Mononuclear cell (primary cell): ENCODE data around the gene RABL2B. TPM values are rescaled to one million over a fixed set of nuclear protein-coding genes. Genes with fewer than 3 reads are reported as not detected.

ENCODE experiments used
- H3K27me3 ChIP-seq: 2 replicates; pipeline ENCODE4 v1.6.0; 2011; ENCODE audit warnings: low read length, control low read depth; ENCODE audit not compliant: insufficient read depth
- H3K4me1 ChIP-seq: 2 replicates; pipeline ENCODE4 v1.5.1; 2011; ENCODE audit warnings: mild to moderate bottlenecking, low read length, control low read depth; ENCODE audit not compliant: insufficient read depth
- H3K4me3 ChIP-seq: 2 replicates; pipeline ENCODE4 v1.5.1; 2011; ENCODE audit warnings: mild to moderate bottlenecking, low read length, moderate library complexity
- H3K9me3 ChIP-seq: 2 replicates; pipeline ENCODE4 v1.5.1; 2011; ENCODE audit warnings: low read depth, mild to moderate bottlenecking, control low read depth, low read length
- total RNA-seq: library from RNA; depleted of rRNA; stranded (reverse); fragments of >200 nt; gene quantifications from one replicate; pipeline ENCODE4 v1.2.3, GENCODE V29; 2012

The RABL2B gene
- total RNA-seq, 1 donor = 8.2 TPM

DNA sequence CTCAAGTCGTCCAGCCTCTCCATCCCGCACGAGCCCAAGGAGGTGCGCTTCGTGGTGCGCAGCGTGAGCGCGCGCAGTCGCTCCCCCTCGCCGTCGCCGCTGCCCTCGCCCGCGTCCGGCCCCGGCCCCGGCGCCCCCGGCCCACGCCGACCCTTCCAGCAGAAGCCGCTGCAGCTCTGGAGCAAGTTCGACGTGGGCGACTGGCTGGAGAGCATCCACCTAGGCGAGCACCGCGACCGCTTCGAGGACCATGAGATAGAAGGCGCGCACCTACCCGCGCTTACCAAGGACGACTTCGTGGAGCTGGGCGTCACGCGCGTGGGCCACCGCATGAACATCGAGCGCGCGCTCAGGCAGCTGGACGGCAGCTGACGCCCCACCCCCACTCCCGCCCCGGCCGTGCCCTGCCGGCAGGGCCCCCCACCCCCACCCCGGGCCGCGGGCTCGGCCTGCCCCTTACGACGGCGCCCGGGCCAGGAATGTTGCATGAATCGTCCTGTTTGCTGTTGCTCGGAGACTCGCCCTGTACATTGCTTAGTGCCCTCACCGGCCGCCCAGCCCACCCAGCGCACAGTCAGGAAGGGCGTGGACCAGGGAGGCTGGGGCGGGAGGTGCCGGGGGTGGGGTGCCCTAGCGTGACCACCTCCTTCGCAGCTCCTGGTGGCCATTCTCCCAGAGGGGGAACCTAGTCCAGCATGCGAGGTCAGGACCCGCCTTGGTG is 52.3 kb downstream of the RABL2B start:
- H3K4me3 ChIP-seq = no peak overlapping the region
- H3K4me1 ChIP-seq = no peaks in the 10 kb centered on the region
- no peaks in the 10 kb centered on the region for H3K9me3 ChIP-seq
- H3K27me3 ChIP-seq = no peaks in the 10 kb centered on the region

GRCh38 chr22:50730013-50730891 is 53.2 kb downstream of the RABL2B start:
- H3K4me1 ChIP-seq = no peaks in the 10 kb centered on the region
- no peak overlapping the region for H3K4me3 ChIP-seq
- no peaks in the 10 kb centered on the region for H3K9me3 ChIP-seq
- no peaks in the 10 kb centered on the region for H3K27me3 ChIP-seq

DNA sequence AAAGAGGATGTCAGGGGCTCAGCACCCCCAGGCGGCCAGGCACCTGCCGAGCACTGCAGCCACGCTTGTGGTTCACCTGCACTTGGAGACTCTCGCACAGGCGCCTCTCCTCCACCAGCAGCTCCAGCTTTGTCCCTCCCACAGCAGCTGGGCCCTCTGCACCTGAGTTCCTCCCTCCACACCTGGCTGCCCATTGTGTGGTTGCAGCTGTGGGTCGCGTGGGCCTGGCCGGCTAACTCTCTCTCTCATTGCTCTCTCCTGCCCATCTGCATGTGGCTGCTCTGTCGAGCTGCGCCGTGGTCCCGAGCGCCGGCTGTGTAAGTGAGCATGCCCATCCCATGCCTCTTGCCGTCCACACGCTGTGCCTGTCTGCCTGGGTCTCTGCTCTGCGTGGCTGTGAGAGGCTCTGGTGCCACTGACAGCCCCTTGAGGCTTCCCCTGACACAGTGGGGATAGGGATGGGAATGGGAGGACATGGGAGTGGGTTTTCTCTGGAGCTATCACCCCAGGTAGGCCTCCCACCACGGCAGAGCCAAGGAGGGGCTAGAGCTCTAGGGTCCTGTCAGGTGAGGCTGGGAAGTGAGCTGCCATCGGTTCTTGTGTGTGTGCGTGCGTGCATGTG is 53.9 kb downstream of the RABL2B start:
- H3K9me3 ChIP-seq = no peaks in the 10 kb centered on the region
- no peaks in the 10 kb centered on the region for H3K27me3 ChIP-seq

GRCh38 chr22:50728523-50728931 is 54.9 kb downstream of the RABL2B start:
- H3K4me1 ChIP-seq = no peaks in the 10 kb centered on the region
- H3K9me3 ChIP-seq = no peaks in the 10 kb centered on the region
- H3K4me3 ChIP-seq = no peak overlapping the region
- no peaks in the 10 kb centered on the region for H3K27me3 ChIP-seq

More for the DNA sequence above, 53.9 kb downstream of the RABL2B start:
- no peak overlapping the region for H3K4me3 ChIP-seq
- no peaks in the 10 kb centered on the region for H3K4me1 ChIP-seq

- H3K27me3 ChIP-seq = no peaks in the 10 kb centered on the region
- no peaks in the 10 kb centered on the region for H3K4me1 ChIP-seq
- H3K4me3 ChIP-seq = no peak overlapping the region
- H3K9me3 ChIP-seq = no peaks in the 10 kb centered on the region
Observed at GRCh38 chr22:50727678-50728522, 55.5 kb downstream of the RABL2B start.

DNA sequence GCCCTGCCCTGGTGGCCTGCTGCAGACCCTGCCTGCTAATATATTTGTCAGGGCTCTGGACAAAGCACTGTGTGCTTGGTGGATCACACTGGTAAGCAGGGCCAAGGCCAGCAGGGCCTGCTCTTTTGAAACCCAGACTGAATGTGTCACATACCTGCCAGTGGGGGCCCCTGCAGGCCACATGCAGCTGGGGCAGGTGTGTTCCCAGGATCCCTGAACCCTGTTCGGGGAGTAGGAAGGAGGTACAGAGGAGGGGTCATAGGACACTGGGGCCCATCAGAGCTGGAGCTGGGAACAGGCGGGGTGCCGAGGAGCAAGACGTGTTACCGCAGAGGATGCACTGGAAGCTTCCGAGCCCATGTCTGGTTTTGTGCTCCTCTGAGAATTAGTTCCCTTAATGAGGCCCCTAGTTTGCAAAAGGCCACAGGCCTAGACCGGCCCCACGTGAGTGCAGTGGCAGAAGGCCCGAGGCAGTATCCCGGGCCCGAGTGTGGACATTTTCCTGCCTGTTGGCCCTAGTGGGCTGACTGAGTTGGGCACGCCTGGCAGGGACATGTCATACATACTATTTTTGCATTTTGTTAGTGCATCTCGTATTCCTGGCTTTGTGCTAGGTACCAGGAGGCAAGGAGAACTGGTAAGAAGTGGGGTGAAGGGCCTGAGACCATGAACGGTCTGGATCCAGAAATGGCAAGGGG is 56.6 kb downstream of the RABL2B start:
- Histone ChIP-seq H3K9me3 (no peaks in the 10 kb centered on the region), H3K4me1 (no peaks in the 10 kb centered on the region), H3K27me3 (no peaks in the 10 kb centered on the region), H3K4me3 (no peak overlapping the region)

GRCh38 chr22:50725597-50725996 is 57.8 kb downstream of the RABL2B start:
- H3K27me3 ChIP-seq = no peaks in the 10 kb centered on the region
- no peak overlapping the region for H3K4me3 ChIP-seq
- no peaks in the 10 kb centered on the region for H3K4me1 ChIP-seq
- no peaks in the 10 kb centered on the region for H3K9me3 ChIP-seq

GRCh38 chr22:50724616-50725015 is 58.8 kb downstream of the RABL2B start:
- no peak overlapping the region for H3K4me3 ChIP-seq
- H3K9me3 ChIP-seq = no peaks in the 10 kb centered on the region
- H3K27me3 ChIP-seq = no peaks in the 10 kb centered on the region
- no peaks in the 10 kb centered on the region for H3K4me1 ChIP-seq

DNA sequence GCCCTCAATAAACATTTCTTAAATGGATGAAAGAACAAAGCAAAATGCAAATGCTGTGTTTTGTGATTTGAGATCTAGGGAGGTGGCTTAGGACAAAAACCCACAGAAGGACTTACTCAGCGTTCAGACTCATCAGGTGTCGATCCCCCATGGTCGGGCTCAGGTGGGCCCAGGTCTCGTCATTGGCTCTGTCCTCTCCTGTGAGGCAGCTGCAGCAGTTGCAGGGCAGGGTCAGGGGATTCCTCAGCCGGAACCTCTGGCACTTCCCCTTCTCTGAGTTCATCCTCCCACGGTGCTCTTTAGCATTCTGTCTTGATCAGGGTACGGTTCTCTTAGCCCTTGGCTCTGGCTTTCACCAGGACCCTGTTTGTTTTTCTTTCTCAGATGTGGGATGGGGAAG is 59.4 kb downstream of the RABL2B start:
- Histone ChIP-seq H3K4me3 (no peak overlapping the region), H3K4me1 (no peaks in the 10 kb centered on the region), H3K9me3 (no peaks in the 10 kb centered on the region), H3K27me3 (no peaks in the 10 kb centered on the region)

- Histone ChIP-seq H3K27me3 (no peaks in the 10 kb centered on the region), H3K4me1 (no peaks in the 10 kb centered on the region), H3K4me3 (no peak overlapping the region), H3K9me3 (no peaks in the 10 kb centered on the region)
Observed at GRCh38 chr22:50722716-50723428, 60.6 kb downstream of the RABL2B start.

GRCh38 chr22:50722048-50722701 is 61.3 kb downstream of the RABL2B start:
- Histone ChIP-seq H3K4me1 (no peaks in the 10 kb centered on the region), H3K9me3 (no peaks in the 10 kb centered on the region), H3K27me3 (no peaks in the 10 kb centered on the region), H3K4me3 (no peak overlapping the region)

DNA sequence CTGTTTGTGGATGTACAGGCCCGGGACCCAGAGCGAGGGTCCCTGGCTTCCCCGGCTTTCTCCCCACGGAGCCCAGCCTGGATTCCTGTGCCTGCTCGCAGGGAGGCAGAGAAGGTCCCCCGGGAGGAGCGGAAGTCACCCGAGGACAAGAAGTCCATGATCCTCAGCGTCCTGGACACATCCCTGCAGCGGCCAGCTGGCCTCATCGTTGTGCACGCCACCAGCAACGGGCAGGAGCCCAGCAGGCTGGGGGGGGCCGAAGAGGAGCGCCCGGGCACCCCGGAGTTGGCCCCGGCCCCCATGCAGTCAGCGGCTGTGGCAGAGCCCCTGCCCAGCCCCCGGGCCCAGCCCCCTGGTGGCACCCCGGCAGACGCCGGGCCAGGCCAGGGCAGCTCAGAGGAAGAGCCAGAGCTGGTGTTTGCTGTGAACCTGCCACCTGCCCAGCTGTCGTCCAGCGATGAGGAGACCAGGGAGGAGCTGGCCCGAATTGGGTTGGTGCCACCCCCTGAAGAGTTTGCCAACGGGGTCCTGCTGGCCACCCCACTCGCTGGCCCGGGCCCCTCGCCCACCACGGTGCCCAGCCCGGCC is 62.1 kb downstream of the RABL2B start:
- no peak overlapping the region for H3K4me3 ChIP-seq

More for the DNA sequence above, 62.1 kb downstream of the RABL2B start:
- H3K4me1 ChIP-seq = no peaks in the 10 kb centered on the region
- H3K27me3 ChIP-seq = no peaks in the 10 kb centered on the region
- H3K9me3 ChIP-seq = no peaks in the 10 kb centered on the region
